K562 (cell line): ENCODE results near the gene DHPS. TPM values are rescaled to one million over a fixed set of nuclear protein-coding genes. Genes with fewer than 3 reads are reported as not detected.
A peak's percentile ranks its signal among the peaks of the same experiment; 100 is the strongest.

Experiments used
- CEBPB ChIP-seq: fragments of 450-650 bp; IDR thresholded peaks from 2 replicates; pipeline ENCODE4 v1.6.1; 2016; ENCODE audit warnings: missing genetic modification characterization, missing compliant biosample characterization
- E4F1 ChIP-seq: fragments of 250-450 bp; sonication (Bioruptor Pico); IDR thresholded peaks from 2 replicates; pipeline ENCODE4 v1.5.0; 2021; ENCODE audit warnings: mild to moderate bottlenecking, borderline replicate concordance
- PCBP1 ChIP-seq: fragments of 200-400 bp; formaldehyde crosslinking; IDR thresholded peaks from 2 replicates; pipeline ENCODE4 v1.6.1; 2018; ENCODE audit warnings: mild to moderate bottlenecking, low read depth, low read length; ENCODE audit not compliant: poor library complexity, severe bottlenecking
- RFX5 ChIP-seq: IDR thresholded peaks from 2 replicates; pipeline ENCODE4 v1.6.1; 2011; ENCODE audit warnings: low read depth, mild to moderate bottlenecking, improper control_type of control experiment, low read length
- SRSF1 ChIP-seq: fragments of 200-400 bp; formaldehyde crosslinking; IDR thresholded peaks from 2 replicates; pipeline ENCODE4 v1.6.1; 2017; ENCODE audit warnings: mild to moderate bottlenecking, low read depth, low read length, moderate library complexity
- STAT6 ChIP-seq: sonication (generic); formaldehyde crosslinking; IDR thresholded peaks from 2 replicates; pipeline ENCODE4 v1.8.1; 2023; ENCODE audit warnings: mild to moderate bottlenecking, missing genetic modification reagents
- TEAD2 ChIP-seq: fragments of 450-650 bp; IDR thresholded peaks from 2 replicates; pipeline ENCODE4 v1.6.1; 2016; ENCODE audit warnings: missing genetic modification characterization, control low read depth, missing compliant biosample characterization
- THAP7 ChIP-seq: fragments of 250-450 bp; sonication (Bioruptor Pico); IDR thresholded peaks from 2 replicates; pipeline ENCODE4 v1.5.0; 2021
- U2AF2 ChIP-seq: fragments of 200-400 bp; formaldehyde crosslinking; optimal IDR thresholded peaks from 2 replicates; pipeline ENCODE3; 2017; ENCODE audit warnings: low read depth, mild to moderate bottlenecking, low read length
- XRCC3 ChIP-seq: fragments of 450-650 bp; IDR thresholded peaks from 2 replicates; pipeline ENCODE4 v1.6.1; 2017; ENCODE audit warnings: mild to moderate bottlenecking, moderate library complexity
- ZKSCAN3 ChIP-seq: fragments of 250-450 bp; sonication (Bioruptor Pico); IDR thresholded peaks from 2 replicates; pipeline ENCODE4 v1.4.0; 2020
- ZNF239 ChIP-seq: fragments of 250-450 bp; sonication (Bioruptor Pico); IDR thresholded peaks from 2 replicates; pipeline ENCODE4 v1.4.0; 2020; ENCODE audit warnings: mild to moderate bottlenecking
- ZNF444 ChIP-seq: fragments of 250-450 bp; sonication (Bioruptor Pico); IDR thresholded peaks from 2 replicates; pipeline ENCODE4 v1.4.0; 2020; ENCODE audit warnings: mild to moderate bottlenecking, moderate library complexity
- polyA plus RNA-seq, 8 experiments: library from polyadenylated mRNA; depleted of rRNA in 4 of 8; stranded (reverse) in 5 of 8; unstranded in 3 of 8; fragments of >200 nt; fragmentation: Nextera tagmentation in 2 of 8; fragmentation: Illumina TruSeq in 1 of 8; extraction: Ambion mirVana in 2 of 8; extraction: Trizol in 1 of 8; gene quantifications; 2 replicates each; pipeline versions ENCODE4 v1.2.1 to v1.2.3, GENCODE V29; 2011 to 2014; ENCODE audit warnings: inconsistent platforms in 1 of 8, missing spikeins in 1 of 8
- total RNA-seq, 7 experiments: library from RNA; depleted of rRNA in 6 of 7; stranded (reverse); fragments of >200 nt in 6 of 7; fragmentation: Illumina TruSeq in 2 of 7; extraction: Trizol in 2 of 7; gene quantifications; 2 replicates each; pipeline versions ENCODE4 v1.2.1 to v1.2.3, GENCODE V29; 2011 to 2021; ENCODE audit warnings: low replicate concordance in 1 of 7
- TF ChIP-seq, protein P1 (sequence below): sonication (generic); formaldehyde crosslinking; IDR thresholded peaks from 2 replicates; pipeline ENCODE4 v1.8.0; 2023; ENCODE audit warnings: missing genetic modification reagents, mild to moderate bottlenecking, borderline replicate concordance

DHPS gene
- total and polyA plus RNA-seq, 9 of the 15 experiments (the other 6 are each of a cell fraction or from before 2014, with no cell fraction given) = 47.1 to 110 (median 79.9) TPM

DNA sequence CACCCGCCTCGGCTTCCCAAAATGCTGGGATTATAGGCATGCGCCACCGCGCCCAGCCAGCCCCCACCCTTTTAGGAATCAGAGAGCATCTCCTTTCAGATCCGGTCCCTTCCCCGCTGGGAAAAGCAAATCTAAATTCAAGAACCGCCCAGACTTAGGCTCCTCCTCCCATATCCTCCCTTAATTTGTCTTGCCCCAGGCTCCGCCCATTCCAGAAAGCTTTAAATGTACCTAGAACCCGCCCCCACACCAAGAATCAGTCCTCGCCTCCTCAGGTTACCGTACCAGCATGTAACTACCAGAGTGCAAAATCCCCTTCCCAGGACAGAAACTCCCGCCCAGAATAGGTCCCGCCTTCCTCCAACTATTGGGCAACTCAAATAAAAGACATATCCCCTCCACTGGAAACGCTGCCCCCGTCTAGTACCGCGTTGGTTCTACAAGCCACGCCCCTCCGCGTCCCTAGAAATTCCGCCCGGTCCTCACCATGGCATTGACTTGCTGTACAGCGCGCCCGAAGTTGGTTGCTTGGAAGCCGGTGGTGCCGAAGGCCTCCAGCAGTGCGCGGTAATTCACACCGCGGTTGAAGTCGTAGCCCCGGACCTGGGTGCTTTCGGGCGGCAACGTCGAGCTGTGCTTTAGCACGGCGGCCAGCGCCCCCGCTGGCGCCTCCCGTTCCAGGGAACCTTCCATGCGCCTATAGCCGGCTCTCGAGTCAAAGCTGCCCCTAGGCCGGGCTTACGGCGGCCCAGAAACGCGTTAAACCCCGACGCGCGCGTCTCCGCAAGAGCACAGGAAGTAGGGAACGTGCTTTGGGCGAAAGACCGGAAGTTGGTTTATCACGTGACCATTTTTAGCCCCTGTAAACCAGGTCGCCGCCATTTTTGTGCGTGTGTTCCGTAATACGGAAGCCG is at the start of gene DHPS (continued):
- TF ChIP-seq E4F1 (CRISPR knock-in tag) (no peak), RFX5 (no peak), CEBPB (peak; percentile 97), U2AF2 (no peak), PCBP1 (peak; percentile 73), STAT6 (no peak), ZKSCAN3 (CRISPR knock-in tag) (no peak), ZNF239 (no peak), XRCC3 (no peak), THAP7 (CRISPR knock-in tag) (no peak), TEAD2 (tag) (no peak), SRSF1 (no peak), ZNF444 (no peak)
- TF ChIP-seq, protein P1, sequence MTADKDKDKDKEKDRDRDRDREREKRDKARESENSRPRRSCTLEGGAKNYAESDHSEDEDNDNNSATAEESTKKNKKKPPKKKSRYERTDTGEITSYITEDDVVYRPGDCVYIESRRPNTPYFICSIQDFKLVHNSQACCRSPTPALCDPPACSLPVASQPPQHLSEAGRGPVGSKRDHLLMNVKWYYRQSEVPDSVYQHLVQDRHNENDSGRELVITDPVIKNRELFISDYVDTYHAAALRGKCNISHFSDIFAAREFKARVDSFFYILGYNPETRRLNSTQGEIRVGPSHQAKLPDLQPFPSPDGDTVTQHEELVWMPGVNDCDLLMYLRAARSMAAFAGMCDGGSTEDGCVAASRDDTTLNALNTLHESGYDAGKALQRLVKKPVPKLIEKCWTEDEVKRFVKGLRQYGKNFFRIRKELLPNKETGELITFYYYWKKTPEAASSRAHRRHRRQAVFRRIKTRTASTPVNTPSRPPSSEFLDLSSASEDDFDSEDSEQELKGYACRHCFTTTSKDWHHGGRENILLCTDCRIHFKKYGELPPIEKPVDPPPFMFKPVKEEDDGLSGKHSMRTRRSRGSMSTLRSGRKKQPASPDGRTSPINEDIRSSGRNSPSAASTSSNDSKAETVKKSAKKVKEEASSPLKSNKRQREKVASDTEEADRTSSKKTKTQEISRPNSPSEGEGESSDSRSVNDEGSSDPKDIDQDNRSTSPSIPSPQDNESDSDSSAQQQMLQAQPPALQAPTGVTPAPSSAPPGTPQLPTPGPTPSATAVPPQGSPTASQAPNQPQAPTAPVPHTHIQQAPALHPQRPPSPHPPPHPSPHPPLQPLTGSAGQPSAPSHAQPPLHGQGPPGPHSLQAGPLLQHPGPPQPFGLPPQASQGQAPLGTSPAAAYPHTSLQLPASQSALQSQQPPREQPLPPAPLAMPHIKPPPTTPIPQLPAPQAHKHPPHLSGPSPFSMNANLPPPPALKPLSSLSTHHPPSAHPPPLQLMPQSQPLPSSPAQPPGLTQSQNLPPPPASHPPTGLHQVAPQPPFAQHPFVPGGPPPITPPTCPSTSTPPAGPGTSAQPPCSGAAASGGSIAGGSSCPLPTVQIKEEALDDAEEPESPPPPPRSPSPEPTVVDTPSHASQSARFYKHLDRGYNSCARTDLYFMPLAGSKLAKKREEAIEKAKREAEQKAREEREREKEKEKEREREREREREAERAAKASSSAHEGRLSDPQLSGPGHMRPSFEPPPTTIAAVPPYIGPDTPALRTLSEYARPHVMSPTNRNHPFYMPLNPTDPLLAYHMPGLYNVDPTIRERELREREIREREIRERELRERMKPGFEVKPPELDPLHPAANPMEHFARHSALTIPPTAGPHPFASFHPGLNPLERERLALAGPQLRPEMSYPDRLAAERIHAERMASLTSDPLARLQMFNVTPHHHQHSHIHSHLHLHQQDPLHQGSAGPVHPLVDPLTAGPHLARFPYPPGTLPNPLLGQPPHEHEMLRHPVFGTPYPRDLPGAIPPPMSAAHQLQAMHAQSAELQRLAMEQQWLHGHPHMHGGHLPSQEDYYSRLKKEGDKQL (CRISPR knock-in tag) = no peak
